D721Med (cell line): ENCODE results near the gene PPP6R3.

Source experiments
- DNase-seq: peaks from one replicate; pipeline ENCODE4 v3.0.0; 2011; ENCODE audit warnings: low spot score; ENCODE audit not compliant: insufficient read length
- FAIRE-seq: peaks from 2 replicates; lab custom pipeline; 2011; peaks lifted over from hg19 to GRCh38; lab: Jason Lieb, UNC
- TF ChIP-seq, protein P1 (sequence below): IDR thresholded peaks from 2 replicates; pipeline ENCODE4 v1.5.1; 2012; ENCODE audit warnings: mild to moderate bottlenecking, control low read depth; ENCODE audit not compliant: insufficient read depth; ENCODE audit errors: missing control alignments

Gene PPP6R3

DNA sequence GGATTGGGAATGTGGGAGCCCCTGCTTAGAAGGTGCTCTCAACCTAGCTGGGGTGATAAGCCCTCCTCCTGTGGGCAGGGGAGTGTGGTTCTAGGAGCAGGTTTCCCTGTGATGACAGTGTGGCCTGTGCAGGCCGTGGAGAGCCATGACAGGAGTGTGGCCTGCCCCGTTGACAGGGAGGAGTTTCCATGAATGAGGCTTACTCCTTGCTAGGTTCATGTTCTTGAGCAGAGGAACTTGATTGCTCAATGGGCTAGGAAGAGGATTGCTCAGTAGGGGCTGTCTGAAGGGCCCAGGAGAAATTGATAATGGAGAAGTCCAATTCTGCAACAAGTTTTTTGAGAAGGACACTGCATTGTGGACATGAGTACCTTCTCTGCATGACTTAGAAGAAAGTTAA, 92.0 kb downstream of the PPP6R3 start:
- TF ChIP-seq, protein P1, sequence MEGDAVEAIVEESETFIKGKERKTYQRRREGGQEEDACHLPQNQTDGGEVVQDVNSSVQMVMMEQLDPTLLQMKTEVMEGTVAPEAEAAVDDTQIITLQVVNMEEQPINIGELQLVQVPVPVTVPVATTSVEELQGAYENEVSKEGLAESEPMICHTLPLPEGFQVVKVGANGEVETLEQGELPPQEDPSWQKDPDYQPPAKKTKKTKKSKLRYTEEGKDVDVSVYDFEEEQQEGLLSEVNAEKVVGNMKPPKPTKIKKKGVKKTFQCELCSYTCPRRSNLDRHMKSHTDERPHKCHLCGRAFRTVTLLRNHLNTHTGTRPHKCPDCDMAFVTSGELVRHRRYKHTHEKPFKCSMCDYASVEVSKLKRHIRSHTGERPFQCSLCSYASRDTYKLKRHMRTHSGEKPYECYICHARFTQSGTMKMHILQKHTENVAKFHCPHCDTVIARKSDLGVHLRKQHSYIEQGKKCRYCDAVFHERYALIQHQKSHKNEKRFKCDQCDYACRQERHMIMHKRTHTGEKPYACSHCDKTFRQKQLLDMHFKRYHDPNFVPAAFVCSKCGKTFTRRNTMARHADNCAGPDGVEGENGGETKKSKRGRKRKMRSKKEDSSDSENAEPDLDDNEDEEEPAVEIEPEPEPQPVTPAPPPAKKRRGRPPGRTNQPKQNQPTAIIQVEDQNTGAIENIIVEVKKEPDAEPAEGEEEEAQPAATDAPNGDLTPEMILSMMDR: no peak
- no peak for DNase-seq
- FAIRE-seq: no peak

DNA sequence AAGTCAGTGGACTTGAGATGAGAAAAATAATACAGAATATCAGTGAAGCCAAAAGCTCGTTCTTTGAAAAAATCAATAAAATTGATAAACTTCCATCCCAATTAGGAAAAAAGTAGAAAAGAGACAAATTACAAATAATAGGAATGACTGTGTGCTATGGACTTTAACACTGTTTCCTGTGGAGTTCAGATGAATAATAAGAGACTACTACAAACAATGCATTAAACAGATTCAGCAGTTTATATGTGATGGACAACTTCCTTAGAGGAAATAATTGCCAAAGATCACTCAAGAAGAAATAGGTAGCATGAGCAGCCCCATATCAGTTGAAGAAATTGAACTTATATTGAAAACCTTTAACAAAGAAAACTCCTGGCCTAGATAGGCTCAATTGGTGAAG, 99.7 kb downstream of the PPP6R3 start:
- DNase-seq (no peak), FAIRE-seq (no peak)

DNA sequence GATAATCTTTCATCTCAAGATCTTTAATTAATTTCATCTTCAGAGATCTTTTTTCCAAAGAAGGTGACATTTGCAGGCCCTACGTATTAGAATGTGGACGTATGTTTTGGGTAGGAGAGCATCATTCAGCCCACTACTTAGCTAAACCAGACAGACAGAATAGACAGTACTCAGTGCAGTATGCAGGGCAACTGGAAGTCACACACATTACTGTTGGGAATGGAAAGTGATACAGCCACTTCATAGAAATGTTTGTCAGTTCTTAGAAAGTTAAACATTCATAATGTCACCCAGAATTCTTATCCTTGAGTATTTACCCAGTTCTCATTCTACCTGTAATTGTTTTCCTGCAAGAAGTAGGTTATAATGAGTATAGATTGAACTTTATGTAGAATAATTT, 102.9 kb downstream of the PPP6R3 start:
- TF ChIP-seq, protein P1: no peak
- DNase-seq (no peak), FAIRE-seq (no peak)

More for the DNA sequence above, 99.7 kb downstream of the PPP6R3 start:
- TF ChIP-seq, protein P1: no peak

DNA sequence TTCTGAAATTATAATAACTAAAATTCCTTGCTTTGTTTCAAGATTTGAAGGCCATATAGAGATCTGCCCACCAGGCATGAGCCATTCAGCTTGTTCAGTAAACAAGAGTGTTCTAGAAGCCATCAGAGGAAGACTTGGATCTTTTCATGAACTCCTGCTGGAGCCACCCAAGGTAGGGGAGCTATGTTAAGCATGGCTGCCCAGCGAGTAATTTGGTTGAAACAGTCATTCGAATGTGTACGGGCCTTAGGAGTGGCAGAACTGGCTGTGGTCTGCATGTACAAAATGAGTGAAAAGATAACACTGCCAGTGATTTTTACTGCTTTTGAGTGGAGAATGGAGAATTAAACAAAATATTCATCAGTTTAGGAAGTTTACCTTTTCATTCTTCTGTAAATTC, 103.7 kb downstream of the PPP6R3 start:
- DNase-seq: no peak
- no peak for FAIRE-seq
- TF ChIP-seq, protein P1: no peak

DNA sequence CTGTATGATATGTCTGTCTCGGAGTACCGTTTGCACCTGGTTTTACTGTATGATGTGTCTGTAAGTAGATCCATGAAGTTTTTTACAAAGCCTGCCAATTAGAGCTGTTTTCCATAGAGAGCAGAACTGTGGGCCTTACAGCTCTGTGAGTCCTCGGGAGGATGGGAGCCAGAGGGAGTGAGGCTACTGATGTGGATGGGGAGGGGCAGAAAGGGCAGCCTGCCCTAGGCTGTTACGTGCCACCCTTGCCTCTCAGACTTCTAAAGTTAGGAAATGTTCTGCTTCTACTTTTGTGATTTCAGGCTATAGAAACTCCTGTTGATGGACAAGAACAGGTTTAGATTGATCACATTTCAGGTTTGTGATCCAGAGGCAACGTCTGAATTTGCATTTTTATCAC, 105.2 kb downstream of the PPP6R3 start:
- no peak for DNase-seq
- TF ChIP-seq, protein P1: no peak
- FAIRE-seq: no peak

DNA sequence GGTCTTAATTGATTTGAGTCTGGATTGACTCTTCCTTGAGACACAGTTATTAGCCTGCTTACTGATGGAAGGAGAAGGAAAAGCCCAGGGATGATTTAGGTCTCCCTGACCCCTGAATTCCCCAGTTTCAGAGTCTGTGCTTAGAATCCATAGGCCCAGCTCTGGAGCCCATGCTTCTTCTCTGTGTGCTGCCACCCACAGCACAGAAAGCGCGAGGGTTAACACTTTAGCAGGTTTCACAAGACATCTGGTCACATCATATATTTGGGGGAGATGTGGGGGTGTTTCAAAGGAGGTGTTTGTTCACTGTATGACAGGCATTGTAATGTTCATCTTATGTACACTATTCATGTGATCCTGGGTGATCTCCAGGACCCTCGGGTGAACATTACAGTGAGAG, 107.0 kb downstream of the PPP6R3 start:
- FAIRE-seq (no peak), DNase-seq (no peak)
- TF ChIP-seq, protein P1: no peak

DNA sequence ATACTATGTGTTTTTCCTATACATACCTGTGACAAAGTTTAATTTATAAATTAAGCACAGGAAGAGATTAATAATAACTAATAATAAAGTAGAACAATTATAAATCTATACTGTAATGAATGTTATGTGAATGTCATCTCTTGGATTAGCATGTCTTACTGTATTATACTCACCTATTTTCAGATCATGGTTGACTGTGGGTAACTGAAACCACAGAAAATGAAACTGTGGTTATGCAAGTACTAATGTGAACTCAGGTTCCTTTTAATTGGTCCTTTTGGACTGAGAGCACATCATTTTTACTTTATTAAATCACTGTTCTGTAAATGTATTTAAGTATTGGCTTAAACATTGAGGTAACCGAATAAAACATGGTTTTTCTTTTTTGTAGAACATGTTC, 108.8 kb downstream of the PPP6R3 start:
- FAIRE-seq: no peak
- TF ChIP-seq, protein P1: no peak
- no peak for DNase-seq
